ENCODE measurements around the gene TOPAZ1. TPM values are rescaled to one million over a fixed set of nuclear protein-coding genes. Genes with fewer than 3 reads are reported as not detected.

TOPAZ1 gene
- total RNA-seq, result not detected
- not detected for polyA plus RNA-seq
- long read RNA-seq, donor 1, result 0 reads
- long read RNA-seq, donor 2, result 0 reads
- long read RNA-seq, donor 3, result 0 reads
- long read RNA-seq, donor 4, result 0 reads

DNA sequence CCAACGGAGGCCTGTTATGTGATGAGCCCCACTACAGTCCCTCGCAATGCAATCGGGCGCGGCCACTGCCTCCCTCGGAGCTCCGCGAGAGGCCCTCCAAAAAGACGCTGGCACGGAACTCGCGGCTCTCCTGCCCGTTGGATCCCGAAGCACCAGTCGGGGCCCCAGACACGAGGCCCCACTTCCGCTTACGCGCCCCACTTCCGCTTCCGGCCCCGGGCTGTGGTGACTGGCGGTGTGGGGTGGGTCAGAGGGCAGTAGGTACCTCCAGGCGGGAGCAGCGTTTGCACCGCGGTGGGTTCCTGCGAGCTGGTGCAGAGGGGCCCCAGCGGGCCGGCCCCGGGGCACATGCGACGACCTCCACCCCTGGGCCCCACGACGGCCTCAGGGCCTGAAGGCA is at the start of gene TOPAZ1:
TSS of gene TOPAZ1 (plus strand) at position 181 of the 400 bp plus-strand sequence. CDS start at position 349, 168 bp downstream.
- Histone ChIP-seq H3K4me3 (ENCODE audit: low read length) (no peak within 1 kb of the TSS), H3K27ac (ENCODE audit: low read length) (no peak within 1 kb of the TSS), H3K9me3 (ENCODE audit: control insufficient read depth, low read length) (no peaks in the 10 kb centered on the region), H3K4me1 (ENCODE audit: control insufficient read depth, insufficient read depth, low read length) (no peaks in the 10 kb centered on the region), H3K27me3 (ENCODE audit: control insufficient read depth, insufficient read depth) (no peaks in the 10 kb centered on the region)
- intact Hi-C loops (cut with DNase I), result no loop called here
- 95% methylated on average over 35 of the region's 35 CpGs for WGBS
- DNase-seq (peak in 2 of 3 donors; percentile 46 to 52), ATAC-seq (no peak)

DNA sequence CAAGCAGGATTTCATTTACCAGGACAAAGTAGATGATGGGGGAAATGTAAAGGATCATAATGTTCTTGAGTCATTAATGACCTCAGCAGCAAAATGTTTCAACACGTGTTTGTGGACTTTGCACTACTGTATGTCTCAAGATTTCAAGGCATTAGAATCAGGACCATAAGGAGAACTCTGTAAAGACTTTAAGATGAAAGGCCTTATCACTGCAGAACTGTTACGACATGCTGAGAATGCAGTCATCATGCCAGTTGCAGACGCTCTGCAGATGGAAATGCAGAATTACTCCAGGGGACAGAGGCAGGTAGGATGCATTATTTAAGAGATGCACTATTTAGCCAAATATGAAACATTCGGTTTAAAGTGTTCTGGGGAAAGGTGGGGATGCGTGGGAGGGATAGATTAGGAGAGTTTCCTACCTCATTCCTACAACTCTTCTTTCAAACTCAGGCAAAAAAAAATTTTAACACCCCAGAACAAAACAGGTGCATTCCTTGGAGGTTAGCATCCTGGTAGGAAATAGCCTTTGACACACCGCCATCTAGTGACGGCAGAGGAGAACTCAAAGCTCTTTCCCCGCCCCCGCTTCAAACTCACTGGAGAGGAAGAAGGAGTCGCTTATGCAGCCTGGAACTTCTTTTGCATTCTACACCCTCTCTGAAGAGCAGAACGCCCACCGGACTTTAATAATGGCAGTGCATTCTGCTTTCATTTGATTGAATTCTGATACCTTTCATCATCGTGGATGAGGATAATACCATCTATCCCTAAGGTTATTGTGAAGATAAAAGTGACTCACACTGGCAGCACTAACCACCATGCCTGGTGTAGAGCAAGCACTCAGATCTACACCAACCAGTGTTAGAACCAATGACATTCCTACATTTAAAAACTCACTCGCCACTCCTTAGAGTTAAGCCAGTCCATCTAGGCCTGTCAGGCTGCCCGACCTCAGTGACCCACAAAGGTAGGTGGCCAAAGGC is 43.1 kb upstream of the TOPAZ1 start:
- Histone ChIP-seq H3K9me3 (ENCODE audit: control insufficient read depth, low read length) (no peaks in the 10 kb centered on the region), H3K27ac (ENCODE audit: low read length) (no peak overlapping the region), H3K27me3 (ENCODE audit: control insufficient read depth, insufficient read depth) (no peaks in the 10 kb centered on the region), H3K4me3 (ENCODE audit: low read length) (no peak overlapping the region), H3K4me1 (ENCODE audit: control insufficient read depth, insufficient read depth, low read length) (no peaks in the 10 kb centered on the region)
- intact Hi-C loops (cut with DNase I), result loop anchor here in 3 of 4 donors (5.0 kb wide), 3 partner anchors 341 to 656 kb away; no protein-coding TSS in a partner anchor
- WGBS, result 12% methylated on average over 15 of the region's 15 CpGs
- ATAC-seq (peak; percentile 80), DNase-seq (peak; percentile 47 to 62 (median 55))

DNA sequence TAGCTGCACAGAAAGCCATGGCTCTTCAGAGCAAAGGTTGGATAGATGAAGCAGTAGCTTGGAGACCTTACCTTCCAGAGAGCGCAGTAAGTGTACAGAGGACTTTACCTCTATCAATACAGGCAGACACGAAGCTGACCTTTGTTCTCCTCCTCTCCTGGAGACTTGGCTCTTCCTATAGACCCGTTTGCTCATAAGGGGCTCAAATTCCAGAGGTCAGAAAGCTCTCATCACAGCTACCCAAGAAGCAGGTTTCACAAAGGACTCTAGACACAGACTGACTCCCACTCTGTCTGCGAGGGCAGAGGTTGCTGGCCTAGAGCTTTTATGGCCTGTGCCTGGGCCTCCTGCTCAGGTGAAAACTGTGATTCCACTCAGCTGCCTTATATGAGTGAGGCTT is 35.4 kb upstream of the TOPAZ1 start:
- 66% methylated on average over 4 of the region's 4 CpGs for WGBS
- ATAC-seq, result no peak
- intact Hi-C loops (cut with DNase I), result no loop called here

DNA sequence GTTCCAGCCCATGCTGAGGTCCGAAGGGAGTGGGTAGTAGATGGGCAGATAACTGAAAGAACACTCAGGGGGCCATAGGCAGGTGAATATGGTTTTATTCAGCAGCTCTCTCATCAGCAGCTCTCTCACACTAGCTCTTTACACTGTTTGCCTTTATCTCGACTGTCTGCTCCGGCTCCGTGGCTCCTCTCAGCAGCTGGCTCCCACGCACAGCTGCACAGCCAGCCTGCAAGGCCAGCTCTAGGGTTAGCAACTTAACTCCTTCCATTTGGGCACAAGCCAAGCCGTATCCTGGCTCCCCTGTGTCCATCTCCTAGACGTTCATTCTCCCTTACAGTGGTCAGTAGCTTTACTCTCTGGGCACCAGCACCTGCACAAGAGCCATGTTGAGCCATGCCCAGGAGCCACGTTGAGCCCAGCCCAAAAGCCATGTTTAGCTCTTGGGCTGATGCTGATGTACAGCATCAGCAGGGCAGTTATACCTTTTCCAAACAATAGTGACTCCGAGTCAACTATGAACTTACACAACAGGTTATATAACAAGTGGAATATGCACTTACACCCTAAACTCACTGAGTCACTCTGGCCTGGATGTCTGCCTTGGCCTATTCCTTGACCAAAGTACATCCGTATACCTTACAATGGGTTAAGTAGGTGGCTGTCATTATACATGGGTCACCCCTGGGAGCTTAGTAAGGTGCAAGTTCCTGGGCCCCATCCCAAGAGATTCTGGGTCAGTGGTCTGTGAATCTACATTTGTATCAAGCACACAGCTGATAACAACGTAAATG is 34.6 kb upstream of the TOPAZ1 start:
- 54% methylated on average over 11 of the region's 11 CpGs for WGBS
- H3K4me3 ChIP-seq (ENCODE audit: low read length), result no peak overlapping the region
- no peaks in the 10 kb centered on the region for H3K9me3 ChIP-seq (ENCODE audit: control insufficient read depth, low read length)
- intact Hi-C loops (cut with DNase I), result no loop called here
- H3K27ac ChIP-seq (ENCODE audit: low read length), result no peak overlapping the region
- H3K4me1 ChIP-seq (ENCODE audit: control insufficient read depth, insufficient read depth, low read length), result no peaks in the 10 kb centered on the region
- no peak for ATAC-seq
- H3K27me3 ChIP-seq (ENCODE audit: control insufficient read depth, insufficient read depth), result no peaks in the 10 kb centered on the region
- no peak for DNase-seq

More for the DNA sequence above, 35.4 kb upstream of the TOPAZ1 start:
- no peaks in the 10 kb centered on the region for H3K4me1 ChIP-seq (ENCODE audit: control insufficient read depth, insufficient read depth, low read length)
- no peak for DNase-seq
- no peak overlapping the region for H3K27ac ChIP-seq (ENCODE audit: low read length)
- no peaks in the 10 kb centered on the region for H3K9me3 ChIP-seq (ENCODE audit: control insufficient read depth, low read length)
- H3K27me3 ChIP-seq (ENCODE audit: control insufficient read depth, insufficient read depth), result no peaks in the 10 kb centered on the region
- H3K4me3 ChIP-seq (ENCODE audit: low read length), result no peak overlapping the region

DNA sequence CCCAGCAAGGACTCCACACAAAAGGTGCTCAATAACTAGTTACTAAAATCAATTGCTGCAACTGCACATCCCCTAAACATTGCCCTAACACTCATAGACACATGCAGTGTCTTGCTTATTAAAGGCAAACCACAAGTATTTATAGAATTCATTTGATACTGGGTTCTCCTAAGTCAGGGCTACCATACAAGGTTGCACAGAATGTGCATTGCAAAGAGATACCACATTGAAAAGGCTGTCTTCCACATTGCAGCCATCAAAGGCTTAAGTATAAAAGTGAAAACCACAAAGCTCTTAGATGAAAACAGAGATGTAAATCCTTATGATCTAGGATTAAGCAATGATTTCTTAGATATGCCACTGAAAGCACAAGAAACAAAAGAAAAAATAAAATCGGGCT is 33.6 kb upstream of the TOPAZ1 start:
- intact Hi-C loops (cut with DNase I), result no loop called here
- no peak overlapping the region for H3K27ac ChIP-seq (ENCODE audit: low read length)
- DNase-seq (no peak), ATAC-seq (no peak)
- WGBS, result 76% methylated on average over 1 of the region's 1 CpG
- H3K4me1 ChIP-seq (ENCODE audit: control insufficient read depth, insufficient read depth, low read length), result no peaks in the 10 kb centered on the region
- no peak overlapping the region for H3K4me3 ChIP-seq (ENCODE audit: low read length)
- H3K27me3 ChIP-seq (ENCODE audit: control insufficient read depth, insufficient read depth), result no peaks in the 10 kb centered on the region
- no peaks in the 10 kb centered on the region for H3K9me3 ChIP-seq (ENCODE audit: control insufficient read depth, low read length)

DNA sequence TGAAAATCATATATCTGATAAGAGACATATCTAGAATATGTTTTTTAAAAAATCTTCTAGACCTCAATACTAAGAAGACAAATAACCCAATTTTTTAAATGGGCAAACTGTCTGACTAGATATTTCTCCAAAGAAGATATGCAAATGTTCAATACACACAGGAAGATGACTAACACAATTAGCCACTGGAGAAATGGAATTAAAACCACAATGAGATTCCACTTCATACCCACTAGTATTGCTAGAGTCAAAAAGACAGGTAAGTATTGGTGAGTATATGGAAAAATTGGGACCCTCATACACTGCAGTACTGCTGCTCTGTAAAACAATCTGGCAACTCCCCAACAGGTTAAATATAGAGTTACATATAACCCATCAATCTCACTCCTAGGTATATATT is 33.1 kb upstream of the TOPAZ1 start:
- intact Hi-C loops (cut with DNase I), result no loop called here
- no peak overlapping the region for H3K27ac ChIP-seq (ENCODE audit: low read length)

DNA sequence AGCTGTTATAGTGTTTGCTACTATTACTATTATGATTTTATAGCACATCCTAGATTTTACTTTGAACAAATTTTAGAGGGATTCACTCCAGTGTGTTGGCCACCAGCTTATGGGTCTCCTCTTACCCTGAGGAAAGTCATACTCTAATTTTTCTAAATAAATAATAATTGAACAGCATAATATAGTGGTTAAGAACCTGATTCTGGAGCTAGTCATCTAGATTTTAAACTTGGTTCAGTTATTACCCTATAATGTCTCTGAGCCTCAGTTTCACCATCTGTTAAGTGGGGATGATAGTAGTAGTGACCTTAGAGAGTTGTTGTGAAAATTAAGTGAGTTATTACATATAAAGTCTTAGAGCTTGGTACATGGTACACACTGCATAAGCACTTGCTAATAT is 30.7 kb upstream of the TOPAZ1 start:
- Histone ChIP-seq H3K27me3 (ENCODE audit: control insufficient read depth, insufficient read depth) (no peaks in the 10 kb centered on the region), H3K9me3 (ENCODE audit: control insufficient read depth, low read length) (no peaks in the 10 kb centered on the region), H3K27ac (ENCODE audit: low read length) (no peak overlapping the region), H3K4me3 (ENCODE audit: low read length) (no peak overlapping the region), H3K4me1 (ENCODE audit: control insufficient read depth, insufficient read depth, low read length) (no peaks in the 10 kb centered on the region)
- DNase-seq, result no peak
- ATAC-seq, result no peak
- intact Hi-C loops (cut with DNase I), result no loop called here

More for the DNA sequence above, 33.1 kb upstream of the TOPAZ1 start:
- Histone ChIP-seq H3K27me3 (ENCODE audit: control insufficient read depth, insufficient read depth) (no peaks in the 10 kb centered on the region), H3K4me1 (ENCODE audit: control insufficient read depth, insufficient read depth, low read length) (no peaks in the 10 kb centered on the region), H3K4me3 (ENCODE audit: low read length) (no peak overlapping the region), H3K9me3 (ENCODE audit: control insufficient read depth, low read length) (no peaks in the 10 kb centered on the region)
- no peak for DNase-seq
- no peak for ATAC-seq

DNA sequence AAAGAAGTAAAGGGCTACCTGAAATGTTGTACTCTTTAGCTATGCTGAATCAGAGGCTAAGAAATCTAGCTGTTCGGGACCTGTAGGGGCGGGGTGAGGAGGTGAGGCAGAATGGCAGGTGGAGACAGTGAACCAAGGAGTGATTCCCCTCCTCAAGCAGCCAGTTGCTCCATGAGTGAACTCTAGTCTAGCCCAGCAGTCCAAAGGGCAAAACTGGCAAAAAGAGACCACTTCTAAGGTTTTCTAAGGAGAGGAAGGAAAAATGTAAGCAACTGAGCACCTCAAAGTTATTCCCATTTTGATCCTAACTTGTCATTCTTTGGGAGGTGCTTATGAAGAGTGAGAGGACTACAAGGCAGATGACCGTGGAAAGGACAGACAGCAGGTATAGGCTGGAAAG is 19.3 kb upstream of the TOPAZ1 start:
- H3K27me3 ChIP-seq (ENCODE audit: control insufficient read depth, insufficient read depth), result no peaks in the 10 kb centered on the region
- H3K4me3 ChIP-seq (ENCODE audit: low read length), result no peak overlapping the region
- H3K4me1 ChIP-seq (ENCODE audit: control insufficient read depth, insufficient read depth, low read length), result no peaks in the 10 kb centered on the region
- DNase-seq, result no peak
- H3K27ac ChIP-seq (ENCODE audit: low read length), result no peak overlapping the region
- intact Hi-C loops (cut with DNase I), result no loop called here
- H3K9me3 ChIP-seq (ENCODE audit: control insufficient read depth, low read length), result no peaks in the 10 kb centered on the region
- no peak for ATAC-seq
- 55% methylated on average over 3 of the region's 3 CpGs for WGBS

DNA sequence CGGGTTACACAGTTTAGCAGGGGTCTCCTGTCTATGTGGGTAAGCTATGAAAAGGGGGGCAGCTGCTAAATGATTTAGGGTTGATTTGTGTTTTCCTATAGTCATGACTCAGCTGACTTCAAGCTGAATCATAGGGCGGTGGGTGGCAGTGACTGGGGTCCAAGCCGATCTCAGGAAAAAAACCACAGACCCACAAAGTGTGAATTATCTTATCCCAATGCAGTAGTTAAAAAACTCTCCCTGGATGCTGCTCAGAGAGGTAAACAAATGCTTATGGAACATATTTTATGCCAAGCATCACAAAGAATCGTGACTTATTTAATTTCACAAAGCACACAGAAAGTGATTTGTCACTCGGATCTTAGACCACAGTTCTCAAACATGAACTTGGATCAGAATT is 18.4 kb upstream of the TOPAZ1 start:
- H3K27me3 ChIP-seq (ENCODE audit: control insufficient read depth, insufficient read depth), result no peaks in the 10 kb centered on the region
- DNase-seq (no peak), ATAC-seq (no peak)
- H3K4me3 ChIP-seq (ENCODE audit: low read length), result no peak overlapping the region
- intact Hi-C loops (cut with DNase I), result no loop called here
- H3K27ac ChIP-seq (ENCODE audit: low read length), result no peak overlapping the region
- H3K4me1 ChIP-seq (ENCODE audit: control insufficient read depth, insufficient read depth, low read length), result no peaks in the 10 kb centered on the region
- no peaks in the 10 kb centered on the region for H3K9me3 ChIP-seq (ENCODE audit: control insufficient read depth, low read length)
- WGBS, result 68% methylated on average over 5 of the region's 5 CpGs

DNA sequence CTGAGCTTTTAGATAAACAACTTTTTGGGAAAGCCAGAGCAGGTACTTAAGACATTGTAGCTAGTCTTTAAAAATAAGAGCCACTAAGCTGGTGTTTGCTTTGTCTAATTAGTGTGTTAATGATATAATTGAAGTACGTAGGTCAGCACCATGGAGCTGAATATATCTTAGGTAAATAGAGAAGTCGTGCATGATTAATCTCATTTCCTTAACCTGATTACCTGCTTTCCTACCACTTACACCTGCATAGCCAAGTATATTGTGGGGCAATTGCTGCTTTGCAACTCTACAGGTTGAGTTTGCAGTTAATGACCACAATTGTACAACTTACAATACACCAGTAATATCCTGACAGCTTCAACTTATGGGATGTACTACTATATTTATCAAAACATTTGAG is 17.6 kb upstream of the TOPAZ1 start:
- intact Hi-C loops (cut with DNase I), result no loop called here
- 71% methylated on average over 2 of the region's 2 CpGs for WGBS
- ATAC-seq (no peak), DNase-seq (no peak)
- Histone ChIP-seq H3K9me3 (ENCODE audit: control insufficient read depth, low read length) (no peaks in the 10 kb centered on the region), H3K4me1 (ENCODE audit: control insufficient read depth, insufficient read depth, low read length) (no peaks in the 10 kb centered on the region), H3K27me3 (ENCODE audit: control insufficient read depth, insufficient read depth) (no peaks in the 10 kb centered on the region), H3K27ac (ENCODE audit: low read length) (no peak overlapping the region), H3K4me3 (ENCODE audit: low read length) (no peak overlapping the region)

DNA sequence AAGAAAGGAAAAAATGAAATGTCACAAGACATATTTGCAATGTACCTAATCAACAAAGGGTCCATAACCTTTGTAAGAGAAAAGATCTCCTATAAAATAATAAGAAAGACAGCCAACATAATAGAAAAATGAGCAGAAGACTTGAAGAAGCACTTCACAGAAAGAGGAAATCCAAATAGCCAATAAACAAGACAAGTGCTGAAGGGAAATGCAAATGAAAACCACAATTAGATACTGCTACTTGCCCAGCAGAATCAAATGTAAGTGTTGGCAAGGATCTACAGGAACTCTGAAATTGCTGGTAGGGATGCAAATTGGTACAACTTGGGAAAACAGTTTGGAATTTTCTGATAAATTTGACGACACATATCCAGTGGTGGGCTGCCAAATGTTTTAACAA is 15.1 kb upstream of the TOPAZ1 start:
- H3K4me3 ChIP-seq (ENCODE audit: low read length), result no peak overlapping the region
- intact Hi-C loops (cut with DNase I), result no loop called here
- DNase-seq, result no peak
- H3K27ac ChIP-seq (ENCODE audit: low read length), result no peak overlapping the region
- WGBS, result 43% methylated on average over 1 of the region's 1 CpG
- no peaks in the 10 kb centered on the region for H3K9me3 ChIP-seq (ENCODE audit: control insufficient read depth, low read length)
- ATAC-seq, result no peak
- H3K4me1 ChIP-seq (ENCODE audit: control insufficient read depth, insufficient read depth, low read length), result no peaks in the 10 kb centered on the region
- H3K27me3 ChIP-seq (ENCODE audit: control insufficient read depth, insufficient read depth), result no peaks in the 10 kb centered on the region
